GM19438 (cell line): ENCODE data around the gene FRAT1.

Experiments used
- ATAC-seq: cut with Tn5 transposase; IDR thresholded peaks from one replicate; pipeline ENCODE4 v1.9.1; 2021; ENCODE audit warnings: low read depth; ENCODE audit not compliant: unreplicated experiment

Gene FRAT1

GRCh38 chr10:97307441-97307840 is 11.6 kb upstream of the FRAT1 start:
- ATAC-seq, result no peak

GRCh38 chr10:97307866-97308780 is 10.9 kb upstream of the FRAT1 start:
- ATAC-seq, result no peak

GRCh38 chr10:97311111-97311626 is 7.9 kb upstream of the FRAT1 start:
- ATAC-seq, result no peak

- ATAC-seq, result no peak
These were observed 6.2 kb upstream of the FRAT1 start for GRCh38 chr10:97312897-97313296.

GRCh38 chr10:97314671-97315070 is 4.4 kb upstream of the FRAT1 start:
- ATAC-seq, result no peak

GRCh38 chr10:97319671-97320479 is 804 bp downstream of the FRAT1 start:
- ATAC-seq, result peak; percentile 41

GRCh38 chr10:97320480-97321031 is 1.5 kb downstream of the FRAT1 start:
- no peak for ATAC-seq

GRCh38 chr10:97321032-97321803 is 2.1 kb downstream of the FRAT1 start:
- ATAC-seq, result no peak

GRCh38 chr10:97321804-97322190 is 2.7 kb downstream of the FRAT1 start:
- ATAC-seq, result no peak

- ATAC-seq, result no peak
These were observed 4.4 kb downstream of the FRAT1 start for GRCh38 chr10:97323501-97323900.

- ATAC-seq, result no peak
These were observed 6.7 kb downstream of the FRAT1 start for GRCh38 chr10:97325754-97326153.

- no peak for ATAC-seq
These were observed 8.6 kb downstream of the FRAT1 start for GRCh38 chr10:97327348-97328294.

- ATAC-seq, result no peak
These were observed 9.8 kb downstream of the FRAT1 start for GRCh38 chr10:97328646-97329453.

GRCh38 chr10:97329766-97330165 is 10.7 kb downstream of the FRAT1 start:
- no peak for ATAC-seq

GRCh38 chr10:97331153-97331703 is 12.2 kb downstream of the FRAT1 start:
- ATAC-seq, result no peak

- no peak for ATAC-seq
These were observed 13.7 kb downstream of the FRAT1 start for GRCh38 chr10:97332591-97333350.

GRCh38 chr10:97333351-97333600 is 14.2 kb downstream of the FRAT1 start:
- ATAC-seq, result no peak
